ENCODE measurements around the gene SYNE1. TPM values are rescaled to one million over a fixed set of nuclear protein-coding genes. Genes with fewer than 3 reads are reported as not detected.

SYNE1 gene
- 304 TPM for total RNA-seq

DNA sequence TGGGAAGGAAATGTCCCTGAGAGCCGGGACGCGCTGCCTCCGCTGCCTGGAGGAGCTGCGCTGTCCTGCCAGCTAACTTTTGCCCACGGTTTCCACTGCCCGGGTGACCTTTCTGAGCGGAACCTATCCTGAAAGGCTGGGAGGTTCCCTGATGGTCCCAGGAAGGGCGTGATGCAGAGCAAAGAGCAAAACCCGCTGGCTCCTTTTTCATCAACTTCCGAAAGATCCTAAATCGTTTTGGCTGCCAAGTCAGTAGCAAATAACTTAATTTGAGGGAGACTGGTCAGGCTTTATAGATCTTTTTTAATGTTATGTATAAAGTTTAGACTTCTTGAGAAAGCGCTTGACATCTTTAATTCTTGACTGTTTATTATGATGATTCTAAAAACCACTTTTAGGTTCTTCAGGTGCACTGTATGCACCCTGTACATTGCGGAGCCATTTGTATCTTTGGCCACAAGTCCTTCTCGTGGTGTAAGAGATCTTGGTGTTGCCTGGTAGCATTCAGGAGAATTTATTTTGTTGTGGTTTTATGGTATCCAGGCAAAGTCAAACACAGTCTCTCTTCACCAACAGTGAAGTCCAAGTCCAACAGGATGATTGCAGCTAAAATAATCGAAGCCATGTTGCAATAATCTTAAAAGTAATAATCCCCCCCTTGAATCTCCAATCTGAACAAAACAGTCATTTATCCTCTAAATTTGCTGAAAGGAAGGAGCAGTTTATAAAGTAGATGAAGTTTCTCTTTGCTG is at the start of gene SYNE1:
TSS of gene SYNE1 (minus strand) at position 67 of the 752 bp plus-strand sequence. CDS start 9,031 bp downstream, outside the sequence.

Small RNA genes within 50 kb of the gene (small RNA-seq; reads per million reads assigned to genes)
- not detected for gene RNA5SP223 (ENCODE audit: low replicate concordance)

Other genes starting within 250 kb of the SYNE1 start
- gene MYCT1, start 60.5 kb upstream of the SYNE1 start, total RNA-seq = 15.0 TPM
- 0.23 TPM for gene VIP, start 113.4 kb upstream of the SYNE1 start, total RNA-seq

Data from metanephros (tissue), 2 donors.